Femur (tissue), 1 donor: Measurements from ENCODE around the gene SLC12A5.

ENCODE experiments used
- DNase-seq: peaks from one replicate; pipeline ENCODE4 v3.0.0-alpha.2; 2017

SLC12A5 gene

GRCh38 chr20:46056970-46057855, 28.2 kb downstream of the SLC12A5 start:
- DNase-seq = peak; percentile 78

- peak; percentile 55 for DNase-seq
These were observed 29.0 kb downstream of the SLC12A5 start for GRCh38 chr20:46057856-46058598.

- DNase-seq = no peak
These were observed 29.7 kb downstream of the SLC12A5 start for GRCh38 chr20:46058599-46059281.

GRCh38 chr20:46060301-46060881, 31.4 kb downstream of the SLC12A5 start:
- peak; percentile 30 for DNase-seq

- no peak for DNase-seq
These were observed 32.0 kb downstream of the SLC12A5 start for GRCh38 chr20:46060975-46061374.

- no peak for DNase-seq
These were observed 33.1 kb downstream of the SLC12A5 start for GRCh38 chr20:46062151-46062550.

- DNase-seq = no peak
These were observed 33.6 kb downstream of the SLC12A5 start for GRCh38 chr20:46062621-46063020.

GRCh38 chr20:46063151-46063550, 34.1 kb downstream of the SLC12A5 start:
- DNase-seq = no peak

- DNase-seq = no peak
These were observed 34.6 kb downstream of the SLC12A5 start for GRCh38 chr20:46063652-46064054.

GRCh38 chr20:46065006-46065405, 36.0 kb downstream of the SLC12A5 start:
- DNase-seq = no peak

GRCh38 chr20:46065691-46066090, 36.7 kb downstream of the SLC12A5 start:
- no peak for DNase-seq

GRCh38 chr20:46070215-46070900, 41.3 kb downstream of the SLC12A5 start:
- DNase-seq = no peak

- DNase-seq = no peak
These were observed 42.6 kb downstream of the SLC12A5 start for GRCh38 chr20:46071573-46071972.

- DNase-seq = no peak
These were observed 44.0 kb downstream of the SLC12A5 start for GRCh38 chr20:46073024-46073423.

- DNase-seq = no peak
These were observed 44.4 kb downstream of the SLC12A5 start for GRCh38 chr20:46073443-46073842.

- DNase-seq = no peak
These were observed 45.0 kb downstream of the SLC12A5 start for GRCh38 chr20:46074006-46074405.

GRCh38 chr20:46076806-46077205, 47.8 kb downstream of the SLC12A5 start:
- DNase-seq = no peak

GRCh38 chr20:46077642-46078305, 48.8 kb downstream of the SLC12A5 start:
- DNase-seq = no peak

GRCh38 chr20:46078954-46079353, 49.9 kb downstream of the SLC12A5 start:
- no peak for DNase-seq

- DNase-seq = no peak
These were observed 52.1 kb downstream of the SLC12A5 start for GRCh38 chr20:46081074-46081473.

GRCh38 chr20:46083101-46083500, 54.1 kb downstream of the SLC12A5 start:
- DNase-seq = no peak

- no peak for DNase-seq
These were observed 54.6 kb downstream of the SLC12A5 start for GRCh38 chr20:46083531-46084061.
